GM12892 (cell line): Measurements from ENCODE around the gene PAX3.

Source experiments
- POLR2A ChIP-seq: IDR thresholded peaks from 2 replicates; pipeline ENCODE4 v1.6.1; 2011; ENCODE audit warnings: low read depth, low read length, control low read depth
- POLR2AphosphoS5 ChIP-seq: IDR thresholded peaks from 2 replicates; pipeline ENCODE4 v1.6.1; 2011; ENCODE audit warnings: low read depth, low read length, control low read depth

- TF ChIP-seq POLR2AphosphoS5 = no peak
- no peak for TF ChIP-seq POLR2A
Measured at GRCh38 chr2:222300726-222301052, 1.9 kb upstream of the PAX3 start.
